Panc1 (cell line): ENCODE data around the gene B9D1. TPM values are rescaled to one million over a fixed set of nuclear protein-coding genes. Genes with fewer than 3 reads are reported as not detected.

ENCODE experiments used
- ATAC-seq: fragments of 200-7000 bp; cut with Tn5 transposase; 2 replicates; pipeline ENCODE4 v1.9.1; 2020; ENCODE audit warnings: mild to moderate bottlenecking, moderate library complexity
- BruUV-seq: library from RNA; stranded (reverse); fragments of 400-500 nt; replicated peaks from 2 replicates; lab custom pipeline; 2021; lab: Mats Ljungman, UMichigan
- CTCF ChIA-PET: fragments of 300-600 bp; sonication (Branson Sonifier 250); formaldehyde crosslinking; loops from one replicate; lab custom pipeline; 2022; ENCODE audit warnings: antibody characterized with exemption; lab: Charles Lee
- POLR2A ChIA-PET: fragments of 300-600 bp; sonication (Branson Sonifier 250); formaldehyde crosslinking; loops from one replicate; lab custom pipeline; 2022; ENCODE audit warnings: antibody characterized with exemption; lab: Charles Lee
- DNase-seq: peaks from one replicate; pipeline ENCODE4 v3.0.0-alpha.2; 2010; ENCODE audit warnings: low read depth, low spot score
- H3K27ac ChIP-seq: 2 replicates; pipeline ENCODE4 v1.5.1; 2011; ENCODE audit warnings: mild to moderate bottlenecking, low read length, inconsistent platforms
- H3K27me3 ChIP-seq: fragments of 200-500 bp; sonication (Bioruptor generic); 2 replicates; pipeline ENCODE4 v1.6.0; 2014; ENCODE audit warnings: low read length, inconsistent platforms; ENCODE audit not compliant: control insufficient read depth, insufficient read depth
- H3K36me3 ChIP-seq: fragments of 200-500 bp; sonication (Bioruptor generic); 2 replicates; pipeline ENCODE4 v1.5.1; 2014; ENCODE audit warnings: inconsistent platforms, mild to moderate bottlenecking, low read length, moderate library complexity; ENCODE audit not compliant: control insufficient read depth, insufficient read depth
- H3K4me1 ChIP-seq: 2 replicates; pipeline ENCODE4 v1.5.1; 2011; ENCODE audit warnings: inconsistent platforms, mild to moderate bottlenecking, low read length, moderate library complexity; ENCODE audit not compliant: control insufficient read depth, insufficient read depth
- H3K4me3 ChIP-seq, 2 experiments: 2 replicates each; pipeline ENCODE4 v1.5.1; 2011 to 2012; ENCODE audit warnings: low read depth in 2 of 2, low read length in 2 of 2, mild to moderate bottlenecking in 2 of 2, inconsistent platforms in 1 of 2, moderate library complexity in 1 of 2
- H3K9me3 ChIP-seq: fragments of 200-500 bp; sonication (Bioruptor generic); 2 replicates; pipeline ENCODE4 v1.5.1; 2014; ENCODE audit warnings: low read depth, mild to moderate bottlenecking, inconsistent platforms, low read length, moderate library complexity; ENCODE audit not compliant: control insufficient read depth, insufficient read depth
- CTCF ChIP-seq: fragments of 450-650 bp; IDR thresholded peaks from 2 replicates; pipeline ENCODE4 v1.5.1; 2017; ENCODE audit warnings: mild to moderate bottlenecking
- POLR2AphosphoS5 ChIP-seq: IDR thresholded peaks from 2 replicates; pipeline ENCODE4 v1.6.1; 2012; ENCODE audit warnings: mild to moderate bottlenecking, low read depth, low read length, moderate library complexity
- REST ChIP-seq, 2 experiments: IDR thresholded peaks; 2 replicates each; pipeline ENCODE4 v1.6.1; 2011 to 2012; ENCODE audit warnings: low read depth in 2 of 2, control low read depth in 1 of 2, low read length in 1 of 2, mild to moderate bottlenecking in 1 of 2, moderate library complexity in 1 of 2; ENCODE audit not compliant: insufficient read depth in 1 of 2
- SIN3A ChIP-seq: IDR thresholded peaks from 2 replicates; pipeline ENCODE4 v1.6.1; 2012; ENCODE audit warnings: low read depth, mild to moderate bottlenecking, low read length, moderate library complexity, borderline replicate concordance; ENCODE audit not compliant: insufficient read depth
- TCF7L2 ChIP-seq: IDR thresholded peaks from 2 replicates; pipeline ENCODE4 v1.6.1; 2011; ENCODE audit warnings: mild to moderate bottlenecking, low read depth, low read length, inconsistent platforms
- in situ Hi-C: cut with HindIII; loops from 2 replicates; pipeline ENCODE4 v1.10.0; 2016; ENCODE audit warnings: low sequenced_read_pairs, low pct_unique_long_range_greater_than_20kb
- intact Hi-C: fragments of 100-400 bp; cut with micrococcal nuclease; formaldehyde crosslinking; loops from one replicate; pipeline ENCODE4 v1.10.0; 2022; ENCODE audit not compliant: unreplicated experiment
- total RNA-seq: library from RNA; stranded (reverse); gene quantifications from one replicate; pipeline ENCODE4 v1.2.1, GENCODE V29; 2021; ENCODE audit not compliant: unreplicated experiment

The B9D1 gene
- total RNA-seq, 1 experiment from 2014 or later = 19.1 TPM

- BruUV-seq = no TSS peak
- POLR2A ChIA-PET = interaction anchor here (0.6 kb wide), 2 partner anchors 18 to 50 kb away, joined by 3 to 5 read pairs; no protein-coding TSS in a partner anchor
- Histone ChIP-seq H3K9me3 (peaks cover 5% of the 10 kb centered on the region; the same call in 1 of the 2 replicates), H3K4me1 (no peaks in the 10 kb centered on the region), H3K36me3 (no peaks in the 10 kb centered on the region), H3K4me3 (no peak overlapping the region), H3K27ac (no peak overlapping the region), H3K27me3 (no peaks in the 10 kb centered on the region)
- no peak for TF ChIP-seq SIN3A
- no peak for ATAC-seq
- in situ Hi-C loops (no loop called here), intact Hi-C loops (no loop called here)
- no peak for DNase-seq
- CTCF ChIA-PET = no interaction called here
These were observed 40.4 kb downstream of the B9D1 start for GRCh38 chr17:19322129-19322505.

GRCh38 chr17:19321481-19322128 is 40.9 kb downstream of the B9D1 start:
- intact Hi-C loops = no loop called here
- Histone ChIP-seq H3K36me3 (no peaks in the 10 kb centered on the region), H3K4me1 (no peaks in the 10 kb centered on the region), H3K27me3 (no peaks in the 10 kb centered on the region), H3K4me3 (no peak overlapping the region), H3K27ac (no peak overlapping the region), H3K9me3 (peaks cover 5% of the 10 kb centered on the region; the same call in 1 of the 2 replicates)
- ChIA-PET CTCF (no interaction called here), POLR2A (interaction anchor here (0.6 kb wide), 1 partner anchor 19 kb away, joined by 3 read pairs; no protein-coding TSS in a partner anchor)
- BruUV-seq = no TSS peak
- no peak for DNase-seq
- ATAC-seq = no peak
- in situ Hi-C loops = no loop called here
- no peak for TF ChIP-seq POLR2AphosphoS5
- TF ChIP-seq REST (IDR thresholded peaks at IDR 0.05; ENCODE audit: insufficient read depth in 1 of 2, low read depth in 2 of 2, low read length in 1 of 2) = no peak
- TF ChIP-seq TCF7L2 = no peak
- no peak for TF ChIP-seq CTCF
- no peak for TF ChIP-seq SIN3A

- DNase-seq = no peak
- Histone ChIP-seq H3K9me3 (peaks cover 5% of the 10 kb centered on the region; the same call in 1 of the 2 replicates), H3K4me1 (no peaks in the 10 kb centered on the region), H3K36me3 (no peaks in the 10 kb centered on the region; the same call in 1 of the 2 replicates), H3K4me3 (no peak overlapping the region), H3K27me3 (no peaks in the 10 kb centered on the region), H3K27ac (no peak overlapping the region)
- ChIA-PET CTCF (no interaction called here), POLR2A (no interaction called here)
- TF ChIP-seq POLR2AphosphoS5 (no peak), REST (IDR thresholded peaks at IDR 0.05; ENCODE audit: insufficient read depth in 1 of 2, low read depth in 2 of 2, low read length in 1 of 2) (no peak), CTCF (no peak), SIN3A (no peak), TCF7L2 (no peak)
- no TSS peak for BruUV-seq
- ATAC-seq = no peak
- intact Hi-C loops = no loop called here
- in situ Hi-C loops = no loop called here
These were observed 41.6 kb downstream of the B9D1 start for GRCh38 chr17:19320876-19321275.
